ENCODE data around the gene NOD2. TPM values are rescaled to one million over a fixed set of nuclear protein-coding genes. Genes with fewer than 3 reads are reported as not detected.

NOD2 gene
- total RNA-seq, 1 experiment from 2014 or later, result 0.17 TPM

DNA sequence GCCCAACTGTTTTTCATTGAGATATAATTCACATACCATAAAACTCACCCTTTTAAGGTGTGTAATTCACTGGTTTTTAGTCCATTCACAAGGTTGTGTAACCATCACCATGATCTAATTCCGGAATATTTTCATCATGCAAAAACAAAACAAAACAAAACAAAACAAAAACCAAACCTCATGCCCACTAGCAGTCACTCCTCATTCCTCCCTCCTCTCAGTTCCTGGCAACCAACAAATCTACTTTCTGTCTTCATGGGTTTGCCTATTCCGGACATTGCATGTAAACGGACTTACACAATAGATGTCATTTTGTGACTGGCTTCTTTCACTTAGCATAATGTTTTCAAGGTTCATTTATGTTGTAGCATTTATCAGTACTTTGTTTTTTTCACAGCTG lies 4.5 kb upstream of the NOD2 start:
- Histone ChIP-seq H2BK5ac (ENCODE audit: insufficient read length, low read length) (no peak overlapping the region), H3K23me2 (ENCODE audit: insufficient read length, low read depth, low read length, poor library complexity, severe bottlenecking) (peaks cover 6% of the 10 kb centered on the region), H3K79me1 (ENCODE audit: insufficient read depth, low read depth, low read length, poor library complexity, severe bottlenecking) (no peaks in the 10 kb centered on the region), H3K18ac (ENCODE audit: insufficient read length, low read depth, low read length) (no peak overlapping the region), H3K79me2 (ENCODE audit: insufficient read depth, low read length) (no peaks in the 10 kb centered on the region), H3K4me1 (ENCODE audit: insufficient read depth, low read length) (no peaks in the 10 kb centered on the region), H3T11ph (ENCODE audit: low read length) (no peak overlapping the region), H2AK5ac (ENCODE audit: insufficient read length, low read length) (no peak overlapping the region), H2BK15ac (ENCODE audit: low read depth, low read length) (no peak overlapping the region), H3K27ac (ENCODE audit: insufficient read length, low read depth, low read length) (no peak overlapping the region), H3K23ac (ENCODE audit: insufficient read length, low read depth, low read length) (no peak overlapping the region), H3K9me3 (ENCODE audit: control insufficient read depth, low read depth, low read length) (no peaks in the 10 kb centered on the region), H3K14ac (ENCODE audit: insufficient read depth, low read length) (no peak overlapping the region), H3K4ac (ENCODE audit: low read depth, low read length) (no peak overlapping the region), H4K5ac (ENCODE audit: insufficient read length, low read depth, low read length) (no peak overlapping the region), H2BK120ac (ENCODE audit: low read depth, low read length, poor library complexity, severe bottlenecking) (no peak overlapping the region), H2AFZ (ENCODE audit: low read length) (no peak overlapping the region), H2BK12ac (ENCODE audit: insufficient read length, low read depth, low read length) (no peak overlapping the region), H4K8ac (replicated peaks; ENCODE audit: insufficient read length, low read depth, low read length) (no peak overlapping the region), H2BK20ac (ENCODE audit: low read depth, low read length, poor library complexity, severe bottlenecking) (no peak overlapping the region), H3K27me3 (ENCODE audit: insufficient read depth, low read length) (peaks cover 6% of the 10 kb centered on the region; the same call in 1 of the 2 replicates), H4K91ac (ENCODE audit: insufficient read length, low read depth, low read length) (no peak overlapping the region), H3K4me2 (ENCODE audit: insufficient read depth, insufficient read length, low read length) (no peak overlapping the region), H3K9ac (ENCODE audit: extremely low read depth, insufficient read length, low read length) (no peak overlapping the region), H4K20me1 (ENCODE audit: control insufficient read depth, insufficient read depth, insufficient read length) (no peaks in the 10 kb centered on the region), H3K56ac (ENCODE audit: insufficient read length, low read depth, low read length) (no peak overlapping the region)
- H3K4me1 Mint-ChIP-seq, result peaks cover 4 to 6% of the 10 kb centered on the region in 2 experiments
- no peak overlapping the region for H3K27ac Mint-ChIP-seq
- peaks cover 31% of the 10 kb centered on the region for H3K27me3 Mint-ChIP-seq (ENCODE audit: low read depth)
- no CpG with 5 or more reads among the region's 3 CpGs for WGBS (ENCODE audit: extremely low coverage, insufficient read length, low lambda C conversion rate)
- no peak overlapping the region for H3K4me3 Mint-ChIP-seq
- no peak for DNase-seq
- no peaks in the 10 kb centered on the region; a peak in 2 of 5 replicates for H3K9me3 Mint-ChIP-seq
- TF ChIP-seq, protein P1, sequence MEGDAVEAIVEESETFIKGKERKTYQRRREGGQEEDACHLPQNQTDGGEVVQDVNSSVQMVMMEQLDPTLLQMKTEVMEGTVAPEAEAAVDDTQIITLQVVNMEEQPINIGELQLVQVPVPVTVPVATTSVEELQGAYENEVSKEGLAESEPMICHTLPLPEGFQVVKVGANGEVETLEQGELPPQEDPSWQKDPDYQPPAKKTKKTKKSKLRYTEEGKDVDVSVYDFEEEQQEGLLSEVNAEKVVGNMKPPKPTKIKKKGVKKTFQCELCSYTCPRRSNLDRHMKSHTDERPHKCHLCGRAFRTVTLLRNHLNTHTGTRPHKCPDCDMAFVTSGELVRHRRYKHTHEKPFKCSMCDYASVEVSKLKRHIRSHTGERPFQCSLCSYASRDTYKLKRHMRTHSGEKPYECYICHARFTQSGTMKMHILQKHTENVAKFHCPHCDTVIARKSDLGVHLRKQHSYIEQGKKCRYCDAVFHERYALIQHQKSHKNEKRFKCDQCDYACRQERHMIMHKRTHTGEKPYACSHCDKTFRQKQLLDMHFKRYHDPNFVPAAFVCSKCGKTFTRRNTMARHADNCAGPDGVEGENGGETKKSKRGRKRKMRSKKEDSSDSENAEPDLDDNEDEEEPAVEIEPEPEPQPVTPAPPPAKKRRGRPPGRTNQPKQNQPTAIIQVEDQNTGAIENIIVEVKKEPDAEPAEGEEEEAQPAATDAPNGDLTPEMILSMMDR (conservative IDR thresholded peaks at IDR 0.05), result no peak
- no peaks in the 10 kb centered on the region for H3K36me3 Mint-ChIP-seq (ENCODE audit: insufficient read depth in 1 of 3, low read depth in 3 of 3)

All from H9 (cell line).